Astrocyte (in vitro differentiated cells and primary cell): ENCODE measurements around the gene NUP210.

Experiments used
- EZH2 ChIP-seq: IDR thresholded peaks from 2 replicates; pipeline ENCODE4 v1.6.1; 2012; ENCODE audit warnings: mild to moderate bottlenecking, low read length, inconsistent platforms; ENCODE audit not compliant: insufficient read depth
- TF ChIP-seq, protein P1 (sequence below): IDR thresholded peaks from 2 replicates; pipeline ENCODE4 v1.5.1; 2011; ENCODE audit warnings: low read depth, mild to moderate bottlenecking, inconsistent platforms, low read length, moderate library complexity; ENCODE audit not compliant: insufficient read depth

DNA sequence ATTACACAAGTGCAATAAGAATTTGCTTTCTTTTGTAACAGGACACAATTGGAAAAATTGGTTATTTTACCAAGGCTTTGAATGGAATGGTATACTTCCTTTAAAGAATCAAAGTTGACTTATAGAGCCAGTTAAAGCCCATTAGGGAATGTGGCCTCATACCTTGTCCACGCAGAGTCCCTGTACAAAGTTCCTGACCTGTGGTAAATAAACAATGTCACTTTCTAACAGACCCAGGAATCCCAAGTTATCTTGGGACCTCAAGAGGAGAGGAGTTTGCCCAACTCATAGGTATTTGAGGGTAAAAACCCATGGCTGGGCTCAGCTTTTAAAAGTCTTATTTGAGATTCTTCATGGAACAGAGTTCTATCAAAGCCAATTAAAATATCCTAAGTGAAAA, 12.0 kb upstream of the NUP210 start:
- TF ChIP-seq, protein P1, sequence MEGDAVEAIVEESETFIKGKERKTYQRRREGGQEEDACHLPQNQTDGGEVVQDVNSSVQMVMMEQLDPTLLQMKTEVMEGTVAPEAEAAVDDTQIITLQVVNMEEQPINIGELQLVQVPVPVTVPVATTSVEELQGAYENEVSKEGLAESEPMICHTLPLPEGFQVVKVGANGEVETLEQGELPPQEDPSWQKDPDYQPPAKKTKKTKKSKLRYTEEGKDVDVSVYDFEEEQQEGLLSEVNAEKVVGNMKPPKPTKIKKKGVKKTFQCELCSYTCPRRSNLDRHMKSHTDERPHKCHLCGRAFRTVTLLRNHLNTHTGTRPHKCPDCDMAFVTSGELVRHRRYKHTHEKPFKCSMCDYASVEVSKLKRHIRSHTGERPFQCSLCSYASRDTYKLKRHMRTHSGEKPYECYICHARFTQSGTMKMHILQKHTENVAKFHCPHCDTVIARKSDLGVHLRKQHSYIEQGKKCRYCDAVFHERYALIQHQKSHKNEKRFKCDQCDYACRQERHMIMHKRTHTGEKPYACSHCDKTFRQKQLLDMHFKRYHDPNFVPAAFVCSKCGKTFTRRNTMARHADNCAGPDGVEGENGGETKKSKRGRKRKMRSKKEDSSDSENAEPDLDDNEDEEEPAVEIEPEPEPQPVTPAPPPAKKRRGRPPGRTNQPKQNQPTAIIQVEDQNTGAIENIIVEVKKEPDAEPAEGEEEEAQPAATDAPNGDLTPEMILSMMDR = no peak
- TF ChIP-seq EZH2 = no peak
